GM12875 (cell line): ENCODE measurements around the gene NEO1.

Experiments used
- H3K4me3 ChIP-seq: one replicate; pipeline ENCODE4 v1.5.1; 2011; ENCODE audit warnings: low read depth, low read length, control low read depth
- CTCF ChIP-seq: IDR thresholded peaks from 2 replicates; pipeline ENCODE4 v1.5.1; 2011; ENCODE audit warnings: low read depth, mild to moderate bottlenecking, control low read depth, inconsistent platforms, low read length, moderate library complexity, borderline replicate concordance; ENCODE audit not compliant: insufficient read depth

The NEO1 gene

GRCh38 chr15:73116164-73116563 is 63.9 kb downstream of the NEO1 start:
- H3K4me3 ChIP-seq: no peak overlapping the region
- TF ChIP-seq CTCF: no peak

GRCh38 chr15:73118055-73118454 is 65.8 kb downstream of the NEO1 start:
- no peak for TF ChIP-seq CTCF
- H3K4me3 ChIP-seq: no peak overlapping the region

- no peak overlapping the region for H3K4me3 ChIP-seq
- TF ChIP-seq CTCF: no peak
Observed at GRCh38 chr15:73119478-73119877, 67.2 kb downstream of the NEO1 start.

- no peak for TF ChIP-seq CTCF
- H3K4me3 ChIP-seq: no peak overlapping the region
Observed at GRCh38 chr15:73120269-73120668, 68.0 kb downstream of the NEO1 start.

GRCh38 chr15:73125219-73125618 is 73.0 kb downstream of the NEO1 start:
- TF ChIP-seq CTCF: no peak
- no peak overlapping the region for H3K4me3 ChIP-seq

- no peak overlapping the region for H3K4me3 ChIP-seq
- TF ChIP-seq CTCF: peak; percentile 85
Observed at GRCh38 chr15:73127302-73127936, 75.2 kb downstream of the NEO1 start.

- H3K4me3 ChIP-seq: no peak overlapping the region
- TF ChIP-seq CTCF: no peak
Observed at GRCh38 chr15:73130830-73131229, 78.6 kb downstream of the NEO1 start.
